NCI-H2081 (cell line): Measurements from ENCODE around the gene ACAT1.
"Not testable (repeated sequence)": the region's sequence is repeated elsewhere in the genome, so short reads cannot be mapped to it uniquely, and the experiment has no call there.

ENCODE experiments used
- DNase-seq, 2 experiments: peaks; one replicate each; lab custom pipeline; 2025; lab: John Stamatoyannopoulos, UW

The ACAT1 gene

DNA sequence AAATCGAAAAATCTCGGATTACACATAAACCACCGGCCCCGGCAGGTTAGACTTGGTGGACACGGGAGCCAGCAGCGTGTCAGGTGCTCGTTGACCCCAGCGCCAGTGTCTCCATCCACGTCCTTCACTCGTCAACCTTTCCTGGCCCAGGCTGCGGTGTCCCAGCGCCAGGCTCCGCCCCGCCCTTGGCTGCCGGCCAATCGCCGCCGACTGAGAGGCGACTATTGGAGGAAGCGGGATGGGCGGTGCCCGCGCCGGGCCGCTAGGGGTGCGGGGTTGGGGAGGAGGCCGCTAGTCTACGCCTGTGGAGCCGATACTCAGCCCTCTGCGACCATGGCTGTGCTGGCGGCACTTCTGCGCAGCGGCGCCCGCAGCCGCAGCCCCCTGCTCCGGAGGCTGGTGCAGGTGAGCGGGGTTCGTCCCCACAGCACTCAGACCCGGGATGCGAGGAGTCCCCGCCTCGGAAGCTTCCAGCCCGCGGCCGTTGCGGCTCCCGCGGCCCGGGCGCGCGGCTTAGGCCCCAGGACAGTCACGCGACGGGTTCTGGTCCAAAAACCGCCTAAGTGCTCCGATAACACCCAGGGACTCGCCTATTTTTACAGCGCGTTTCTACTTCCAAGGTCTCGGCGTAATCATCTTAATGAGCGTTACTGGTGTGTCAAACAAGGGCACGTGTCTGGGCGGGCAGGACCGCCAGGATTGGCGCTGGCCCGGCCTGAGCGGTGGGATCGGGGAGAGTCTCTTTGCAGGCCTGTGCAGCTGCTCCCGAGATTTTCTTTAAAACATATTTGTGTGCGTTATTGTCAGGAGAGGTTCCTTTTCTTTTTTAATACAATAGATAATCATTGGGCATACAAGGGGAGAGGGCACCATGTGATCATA lies at the start of gene ACAT1:
Gene ACAT1, plus strand, starts transcription at position 294 of the 882 bp plus-strand sequence. Its CDS starts 40 bp downstream, at position 334.
- DNase-seq: peak; percentile 89 to 92

DNA sequence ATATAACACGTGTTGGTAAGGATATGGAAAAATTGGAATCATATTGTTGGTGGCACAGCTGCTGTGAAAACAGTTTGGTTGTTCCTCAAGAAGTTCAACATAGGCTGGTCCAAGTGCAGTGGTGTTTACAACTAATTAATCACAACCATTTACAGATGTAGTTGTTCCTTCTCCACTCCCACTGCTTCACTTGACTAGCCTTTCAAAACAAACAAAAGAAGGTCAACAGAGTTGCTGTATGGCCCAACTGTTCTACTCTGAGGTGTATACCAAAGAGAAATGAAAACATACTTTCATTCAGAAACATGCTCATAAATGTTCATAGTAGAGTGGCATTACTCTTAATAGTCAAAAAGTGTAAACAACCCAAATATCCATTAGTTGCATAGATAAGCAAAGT lies 36.6 kb upstream of the ACAT1 start:
- no peak for DNase-seq

DNA sequence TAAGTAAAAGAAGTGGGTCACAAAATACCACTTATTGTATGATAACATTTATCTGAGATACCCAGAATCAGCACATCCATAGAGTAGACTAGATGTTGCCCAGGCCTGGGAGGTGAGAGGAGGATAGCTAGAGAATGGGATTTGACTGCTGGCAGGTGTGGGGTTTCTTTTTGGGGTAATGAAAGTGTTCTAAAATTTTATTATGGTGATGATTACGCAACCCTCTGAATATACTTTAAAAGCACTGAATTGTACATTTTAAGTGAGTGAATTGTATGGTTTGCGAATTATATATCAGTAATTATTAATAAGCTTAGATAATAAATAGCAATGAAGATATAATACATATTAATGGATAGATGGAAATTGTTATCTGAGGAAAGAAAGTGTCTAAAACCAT lies 35.7 kb upstream of the ACAT1 start:
- no peak for DNase-seq

DNA sequence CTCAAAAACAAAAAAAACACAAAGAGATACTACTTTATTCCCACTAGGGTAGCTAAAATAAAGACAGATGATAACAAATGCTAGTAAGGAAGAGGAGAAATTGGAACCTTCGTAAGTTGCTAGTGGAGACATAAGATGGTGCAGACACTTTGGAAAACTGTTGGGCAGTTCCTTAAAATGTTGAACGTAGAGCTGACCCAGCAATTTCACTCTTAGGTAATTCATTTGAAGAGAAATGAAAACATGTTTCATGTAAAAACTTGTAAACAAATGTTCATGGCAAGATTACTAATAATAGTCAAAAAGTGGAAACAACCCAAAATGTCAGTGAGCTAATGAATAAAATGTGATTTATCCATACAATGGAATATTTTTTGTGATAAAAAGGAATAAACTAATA lies 29.2 kb upstream of the ACAT1 start:
- no peak for DNase-seq

DNA sequence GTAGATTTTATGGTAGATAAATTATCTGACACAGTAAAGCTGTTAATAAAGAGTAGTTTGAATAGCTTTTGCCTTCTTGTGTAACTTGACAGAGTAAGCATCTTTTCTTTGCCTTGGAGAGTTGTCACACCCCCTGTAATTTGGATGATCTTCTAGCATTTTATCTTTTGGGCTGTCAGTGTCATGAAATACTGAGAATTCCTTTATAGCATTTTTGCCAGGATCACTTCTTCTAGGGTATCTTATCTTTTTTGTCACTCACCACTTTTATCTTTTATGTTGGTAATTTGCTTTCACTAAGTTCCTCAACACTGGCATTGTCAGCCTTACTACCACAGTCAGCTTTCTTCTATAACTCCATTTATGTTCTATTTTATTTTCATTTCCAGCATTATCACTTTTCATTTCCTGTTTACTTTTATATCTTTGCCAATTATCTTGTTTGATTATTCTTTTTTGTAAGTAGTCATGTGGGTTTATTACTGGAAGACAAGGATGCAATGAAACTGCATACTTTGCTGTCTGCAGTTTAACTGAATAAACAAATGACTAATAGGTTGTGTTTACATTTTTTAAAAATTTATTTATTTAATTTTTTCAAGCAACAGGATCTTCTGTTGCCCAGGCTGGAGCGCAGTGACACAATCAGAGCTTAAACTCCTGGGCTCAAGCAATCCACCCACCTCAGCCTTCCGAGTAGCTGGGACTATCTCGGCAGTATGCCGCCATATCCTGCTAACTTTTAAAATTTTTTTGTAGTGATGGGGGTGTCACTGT lies 28.1 kb upstream of the ACAT1 start:
- DNase-seq: no peak

DNA sequence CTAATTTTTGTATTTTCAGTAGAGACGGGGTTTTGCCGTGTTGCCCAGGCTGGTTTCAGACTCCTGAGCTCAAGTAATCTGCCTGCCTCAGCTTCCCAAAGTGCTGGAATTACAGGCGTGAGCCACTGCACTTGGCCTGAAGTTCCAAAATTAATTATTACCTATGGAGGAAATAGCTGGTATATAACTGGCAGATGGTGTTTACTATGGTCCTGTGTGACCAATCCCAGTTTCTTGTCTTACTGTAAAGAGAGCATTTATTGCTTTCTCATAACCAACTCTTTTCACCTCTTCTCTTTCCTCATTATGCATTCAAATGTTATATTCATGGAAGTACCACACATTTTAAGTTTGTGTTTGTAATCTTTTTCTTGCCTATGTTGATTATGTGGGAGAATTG lies 24.2 kb upstream of the ACAT1 start:
- no peak for DNase-seq

DNA sequence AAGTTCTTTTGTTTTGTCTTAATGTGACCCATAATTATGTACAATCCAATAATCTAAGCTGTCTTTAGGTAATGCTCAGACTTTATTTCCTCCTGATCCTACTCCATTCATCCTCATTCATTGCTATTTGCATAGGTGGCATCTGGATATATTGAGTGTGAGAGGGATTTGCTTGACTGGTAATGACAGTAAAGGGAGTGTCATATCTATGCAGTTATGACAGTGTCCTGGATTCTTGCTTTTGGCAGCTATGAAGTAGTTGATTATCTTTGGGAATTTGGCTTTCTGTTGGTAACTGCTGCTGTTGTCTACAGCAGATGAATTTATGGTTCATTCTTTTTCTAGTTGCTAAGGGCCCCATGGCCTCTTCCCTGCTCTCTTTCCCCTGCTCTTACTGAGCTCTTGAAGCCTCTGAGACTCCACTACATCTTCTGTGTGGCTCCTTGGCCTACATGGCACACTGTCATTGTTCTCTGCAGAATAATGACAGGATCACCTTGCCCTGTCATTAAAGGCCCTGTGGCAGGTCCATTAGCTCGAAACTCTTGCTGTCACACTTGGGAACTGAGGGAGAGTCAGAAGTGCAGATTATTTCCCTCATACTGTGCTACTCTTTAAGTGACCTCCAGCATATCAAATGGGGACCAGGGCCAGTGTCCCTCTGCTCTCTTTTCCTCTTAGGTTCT lies 20.1 kb upstream of the ACAT1 start:
- DNase-seq: no peak

DNA sequence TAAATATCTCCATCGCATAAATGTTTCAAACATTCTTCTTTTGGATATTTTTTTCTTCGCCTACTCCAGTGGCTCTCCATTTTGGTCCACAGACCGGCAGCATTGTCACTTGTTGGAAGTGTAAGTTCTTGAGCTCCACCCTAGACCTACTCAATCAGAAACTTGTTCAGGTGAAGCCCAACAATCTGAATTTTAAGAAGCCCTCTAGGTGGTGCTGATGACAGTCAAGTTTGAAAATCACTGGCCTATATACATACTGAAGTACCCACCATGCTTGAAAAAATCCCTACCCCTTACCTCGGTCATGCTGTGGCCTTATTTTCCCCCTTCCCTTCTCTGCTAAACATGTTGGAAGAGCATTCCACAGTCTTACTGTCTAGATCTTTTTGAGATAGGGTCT lies 10.2 kb upstream of the ACAT1 start:
- no peak for DNase-seq

DNA sequence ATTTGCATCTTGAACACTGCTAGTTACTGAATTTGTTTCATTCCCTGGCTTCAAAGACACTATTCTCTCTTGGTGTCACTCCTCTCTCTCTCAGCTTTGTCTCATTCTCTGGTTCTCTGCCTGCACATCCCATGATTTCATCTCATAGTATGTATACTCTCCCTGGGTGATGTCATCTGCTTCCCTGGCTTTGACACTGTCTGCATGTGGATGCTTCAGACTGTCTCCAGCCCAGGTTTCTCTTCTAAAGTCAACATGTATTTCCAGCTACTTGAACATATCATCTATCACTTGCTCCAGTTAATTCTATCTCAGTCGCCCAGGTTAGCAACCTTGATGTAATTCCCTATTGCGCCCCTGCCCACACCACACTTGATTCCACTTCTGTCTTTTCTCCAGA lies 9.3 kb upstream of the ACAT1 start:
- DNase-seq: no peak

DNA sequence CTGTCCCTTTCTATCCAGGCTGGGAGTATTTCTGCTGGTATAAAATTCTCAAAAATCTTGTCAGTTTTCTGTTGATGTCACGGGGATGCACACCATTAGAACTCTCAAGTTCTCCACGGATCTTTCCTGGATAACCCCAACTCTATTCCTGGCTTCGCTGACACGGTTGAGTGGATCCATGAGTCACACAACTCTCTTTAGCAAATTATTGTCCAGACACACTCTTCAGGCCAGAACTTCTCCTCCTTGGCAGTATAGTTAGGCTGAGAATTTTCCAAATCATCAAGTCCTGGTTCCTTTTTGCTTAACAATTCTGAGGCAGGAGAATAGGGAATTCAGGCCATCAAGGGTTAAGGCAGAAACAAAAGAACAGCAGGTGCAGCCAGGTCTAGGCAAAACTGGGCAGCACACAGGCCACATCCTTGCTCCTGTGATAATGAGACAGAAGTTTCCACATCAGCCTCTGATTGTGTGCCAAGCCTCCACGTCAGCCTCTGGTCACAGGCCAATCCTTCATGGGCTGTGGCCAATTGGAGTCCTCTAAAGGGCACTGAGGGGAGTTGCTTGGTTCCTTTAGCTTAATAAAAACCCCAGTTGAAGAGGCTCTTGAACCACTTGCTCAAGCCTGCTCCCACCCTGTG lies 5.7 kb upstream of the ACAT1 start:
- DNase-seq: peak in 1 of 2 experiments; percentile 58

DNA sequence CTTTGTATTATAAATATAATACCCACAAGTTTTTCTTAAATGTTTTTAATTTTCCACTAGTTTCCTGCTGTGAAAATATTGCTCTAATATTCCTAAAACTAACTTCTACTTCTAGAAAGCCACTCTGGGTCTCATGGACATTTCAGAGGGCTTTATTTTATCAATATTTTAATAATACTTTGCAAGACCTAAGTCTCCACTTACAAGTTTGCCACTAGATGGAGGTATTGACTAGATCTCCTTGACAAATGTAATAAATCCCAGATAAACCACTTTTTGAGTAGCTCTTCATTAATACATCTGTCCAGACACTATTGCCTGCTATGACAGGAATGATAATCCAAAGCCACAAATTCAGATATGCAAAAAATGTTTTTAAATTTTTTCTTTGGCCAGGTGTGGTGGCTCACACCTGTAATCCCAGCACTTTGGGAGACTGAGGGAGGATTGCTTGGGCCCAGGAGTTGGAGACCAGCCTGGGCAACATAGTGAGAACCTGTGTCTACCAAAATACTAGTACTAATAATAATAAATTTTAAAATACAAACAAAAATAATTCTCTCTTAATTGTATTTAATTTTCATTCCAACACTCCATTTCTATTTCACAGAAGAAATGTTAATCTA lies 3.5 kb upstream of the ACAT1 start:
- peak; percentile 25 to 50 for DNase-seq

DNA sequence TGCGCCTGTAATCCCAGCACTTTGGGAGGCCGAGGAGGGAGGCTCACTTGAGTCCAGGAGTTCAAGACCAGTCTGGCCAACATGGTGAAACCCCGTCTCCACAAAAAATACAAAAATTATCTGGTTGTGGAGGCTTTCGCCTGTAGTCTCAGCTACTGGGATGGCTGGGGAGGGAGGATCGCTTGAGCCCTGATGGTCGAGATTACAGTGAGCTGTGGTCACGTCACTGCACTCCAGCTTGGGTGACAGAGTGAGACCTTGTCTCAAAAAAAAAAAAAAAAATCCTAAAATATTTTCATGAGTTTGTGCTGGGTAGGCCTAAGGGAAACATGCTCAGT lies 462 bp upstream of the ACAT1 start:
- not testable (repeated sequence) for DNase-seq

DNA sequence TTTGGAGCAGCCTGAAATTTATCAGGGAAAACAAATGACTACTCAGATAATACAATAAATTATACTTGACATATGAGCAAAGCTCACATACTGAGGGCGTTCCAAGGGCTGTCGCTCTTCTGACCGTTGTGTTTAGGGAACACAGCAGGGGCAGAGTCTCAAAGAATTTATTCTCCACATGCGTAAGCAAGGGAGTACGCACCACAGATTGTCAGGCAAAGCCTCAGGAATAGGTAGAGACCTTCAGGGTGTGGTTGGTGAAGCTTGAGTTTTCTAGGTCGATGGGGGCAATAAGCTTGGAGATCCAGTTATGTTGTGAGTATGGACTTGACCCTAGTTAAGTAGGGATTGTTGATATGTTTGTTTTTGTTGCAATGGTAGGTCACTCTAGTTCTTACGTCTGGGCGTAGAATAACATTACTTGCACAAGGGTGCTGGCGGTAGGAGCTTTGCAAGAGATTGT lies 830 bp downstream of the ACAT1 start:
- DNase-seq: peak in 1 of 2 experiments; percentile 57

DNA sequence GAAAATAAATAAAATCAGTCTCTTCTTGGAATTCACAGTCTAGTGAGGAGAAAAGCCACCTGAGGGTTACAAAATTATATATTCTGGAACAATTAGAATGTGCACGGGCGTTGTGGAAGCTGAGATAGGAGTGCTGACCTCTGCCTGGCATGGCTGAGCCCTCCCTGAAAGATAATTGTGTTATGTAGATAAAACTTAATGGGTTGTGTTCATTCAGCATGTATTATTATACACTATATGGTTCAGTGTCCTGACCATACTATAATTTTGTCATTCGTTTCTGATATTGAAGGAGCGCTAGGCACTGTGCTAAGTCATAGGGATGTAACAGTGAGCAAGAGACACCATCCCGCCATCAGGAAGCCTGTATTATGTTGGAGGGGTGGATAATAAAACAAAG lies 3.7 kb downstream of the ACAT1 start:
- DNase-seq: peak in 1 of 2 experiments; percentile 21

DNA sequence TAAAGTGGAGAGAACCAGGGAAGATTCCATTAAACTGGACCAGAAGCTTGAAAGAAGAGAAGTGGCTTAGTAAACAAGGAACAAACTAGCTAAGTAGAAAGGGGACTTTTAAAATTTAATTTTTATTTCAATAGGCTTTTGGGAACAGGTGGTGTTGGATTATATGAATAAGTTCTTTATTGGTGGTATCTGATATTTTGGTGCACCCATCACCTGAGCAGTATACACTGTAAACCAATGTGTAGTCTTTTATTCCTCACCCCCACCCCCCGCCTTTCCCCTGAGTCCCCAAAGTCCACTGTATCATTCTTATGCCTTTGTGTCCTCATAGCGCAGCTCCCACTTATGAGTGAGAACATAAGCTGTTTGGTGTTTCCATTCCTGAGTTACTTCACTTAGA lies 7.4 kb downstream of the ACAT1 start:
- DNase-seq: no peak

DNA sequence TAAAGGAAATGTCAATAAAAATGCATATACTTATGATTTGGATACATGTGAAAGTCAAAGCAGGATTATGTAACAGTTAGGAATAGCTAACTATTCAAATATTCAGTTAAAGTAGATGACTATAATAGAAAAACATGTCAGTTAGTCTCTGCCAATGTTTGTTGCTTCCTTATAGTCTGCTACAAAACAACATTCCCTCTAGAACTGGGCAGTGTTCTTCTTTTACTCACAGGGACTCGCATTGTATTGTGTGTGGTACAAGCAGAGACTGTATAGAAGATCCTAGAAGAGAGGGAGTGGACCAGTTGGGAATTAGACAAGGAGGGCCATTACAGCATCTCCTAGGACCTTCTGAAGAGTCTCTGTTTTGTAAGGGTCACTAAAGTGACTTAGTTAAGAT lies 10.6 kb downstream of the ACAT1 start:
- DNase-seq: no peak

DNA sequence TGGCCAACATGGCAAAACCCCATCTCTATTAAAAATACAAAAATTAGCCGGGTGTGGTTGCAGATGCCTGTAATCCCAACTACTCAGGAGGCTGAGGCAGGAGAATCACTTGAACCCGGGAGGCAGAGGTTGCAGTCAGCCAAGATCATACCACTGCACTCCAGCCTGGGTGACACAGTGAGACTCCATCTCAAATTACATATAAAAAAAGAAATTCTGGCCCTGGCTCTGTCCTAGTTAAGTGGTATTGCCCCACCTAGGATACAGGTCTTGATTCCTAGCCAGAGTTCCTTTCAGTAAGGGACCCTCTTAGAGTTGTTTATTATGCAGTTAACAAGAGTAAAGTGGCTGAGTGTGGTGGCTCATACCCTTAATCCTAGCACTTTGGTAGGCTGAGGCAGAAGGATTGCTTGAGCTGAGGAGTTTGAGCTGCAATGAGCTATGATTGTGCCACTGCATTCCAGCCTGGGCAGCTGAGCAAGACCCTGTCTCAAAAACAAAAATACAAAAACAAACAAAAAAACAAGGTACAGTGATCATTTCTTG lies 11.7 kb downstream of the ACAT1 start:
- not testable (repeated sequence) for DNase-seq

DNA sequence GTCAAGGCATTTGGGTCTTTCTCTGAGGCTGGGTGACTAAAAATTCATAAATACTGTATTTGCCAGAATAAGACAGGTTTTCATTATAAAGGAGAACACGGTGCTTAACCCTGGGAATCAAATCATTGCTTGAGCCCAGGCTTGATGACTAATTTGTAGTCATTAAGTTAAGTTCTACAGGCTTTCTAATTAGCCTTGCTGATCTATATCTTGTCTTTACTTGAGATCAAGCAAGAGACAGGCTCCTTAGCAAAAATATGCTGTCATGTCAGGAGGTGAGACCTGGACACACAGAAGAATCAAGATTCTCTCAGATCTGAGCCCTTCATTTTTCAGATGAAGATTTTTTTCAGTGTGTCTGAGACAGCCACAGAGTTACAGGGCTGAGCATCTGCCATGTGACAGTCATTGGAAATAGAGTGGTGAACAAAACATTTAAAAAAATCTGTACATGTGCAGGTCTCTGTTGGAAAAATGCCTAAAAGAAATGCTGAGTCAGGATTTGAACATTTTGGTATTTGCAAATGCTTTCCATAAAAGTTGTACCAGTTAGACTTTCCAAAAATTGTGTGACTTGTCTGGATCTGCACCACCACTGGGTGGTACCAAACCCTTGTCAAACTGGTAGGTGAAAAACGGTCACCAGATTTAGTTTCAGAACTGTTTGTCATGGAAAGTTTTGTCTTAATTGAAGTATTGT lies 14.6 kb downstream of the ACAT1 start:
- no peak for DNase-seq

DNA sequence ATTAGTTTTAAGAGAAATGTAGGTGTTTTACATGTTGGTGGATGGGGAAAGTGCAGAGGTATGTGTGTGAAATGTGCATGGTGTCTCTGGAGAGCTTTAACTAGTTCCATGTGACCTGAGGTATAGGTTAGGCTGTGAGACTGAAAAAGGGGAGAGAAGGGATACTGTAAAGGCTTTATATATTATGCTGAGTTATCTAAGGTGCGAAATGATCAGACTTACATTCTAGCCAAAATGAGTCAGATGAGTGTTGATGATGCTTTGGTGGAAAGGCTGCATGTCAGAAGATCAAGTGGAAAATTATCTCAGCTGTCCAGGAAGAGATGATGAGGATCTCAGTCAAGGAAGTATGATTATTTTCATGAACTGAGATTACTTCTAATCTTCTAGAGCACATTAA lies 15.8 kb downstream of the ACAT1 start:
- DNase-seq: no peak

DNA sequence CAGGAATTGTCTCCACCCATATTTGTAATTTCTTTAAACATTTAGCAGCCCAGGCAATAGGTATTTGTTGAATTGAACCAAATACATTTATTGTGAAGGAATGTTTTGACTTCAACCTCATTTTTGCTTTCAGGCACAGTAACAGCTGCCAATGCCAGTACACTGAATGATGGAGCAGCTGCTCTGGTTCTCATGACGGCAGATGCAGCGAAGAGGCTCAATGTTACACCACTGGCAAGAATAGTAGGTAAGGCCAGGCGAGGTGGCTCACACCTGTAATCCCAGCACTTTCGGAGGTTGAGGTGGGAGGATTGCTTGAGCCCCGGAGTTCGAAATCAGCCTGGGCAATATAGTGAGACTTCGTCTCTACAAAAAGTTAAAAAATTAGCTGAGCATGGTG lies 20.9 kb downstream of the ACAT1 start:
- DNase-seq: no peak

DNA sequence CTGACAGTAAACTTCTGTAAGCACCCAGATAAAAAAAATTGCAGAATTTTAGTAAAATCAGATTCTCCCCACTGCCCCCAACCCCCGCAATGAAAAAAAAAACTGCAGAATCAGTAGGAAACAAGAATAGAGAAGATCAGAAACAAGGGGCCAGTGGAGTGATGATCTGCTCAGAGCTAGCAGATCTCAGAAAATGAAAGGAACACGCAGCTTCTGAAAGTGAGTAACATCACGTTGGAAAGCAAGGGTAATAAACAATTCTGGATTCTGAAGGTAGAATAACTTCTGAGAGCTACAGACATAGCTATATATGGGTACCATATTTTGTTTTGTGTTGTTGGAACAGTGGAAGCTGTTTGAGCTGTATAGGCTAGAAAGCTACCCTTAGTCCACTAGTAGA lies 23.2 kb downstream of the ACAT1 start:
- DNase-seq: no peak
